ENCODE data around the gene LRRC59. TPM values are rescaled to one million over a fixed set of nuclear protein-coding genes. Genes with fewer than 3 reads are reported as not detected.
"Not testable (repeated sequence)": the region's sequence is repeated elsewhere in the genome, so short reads cannot be mapped to it uniquely, and the experiment has no call there.

The LRRC59 gene
- total RNA-seq, 1 experiment from 2014 or later: 306 TPM

DNA sequence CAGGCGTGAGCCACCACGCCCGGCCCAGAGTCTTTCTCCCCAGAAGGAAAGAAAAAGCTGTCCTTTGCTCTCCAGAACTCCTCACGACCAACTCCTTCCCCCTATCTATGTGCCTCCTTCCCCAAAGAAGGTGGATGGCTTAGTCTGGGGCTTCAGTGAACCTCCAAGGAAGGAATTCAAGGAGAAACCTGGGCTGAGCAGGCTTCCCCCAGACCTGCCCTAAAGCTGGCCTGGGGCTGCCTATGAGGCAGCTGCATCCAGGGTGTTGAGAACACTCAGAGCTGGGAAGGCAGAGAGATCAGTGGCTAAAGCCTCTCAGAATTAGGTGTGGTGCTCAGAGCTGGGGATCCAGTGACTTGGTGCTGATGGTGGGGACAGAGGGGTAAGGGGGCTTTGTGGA is 32.5 kb upstream of the LRRC59 start:
- H3K27ac Mint-ChIP-seq (ENCODE audit: low read depth, unreplicated experiment): peak overlapping the region; percentile 93
- peak overlapping the region; percentile 50 for H3K4me3 Mint-ChIP-seq (ENCODE audit: unreplicated experiment)
- no TSS peak for BruUV-seq (replicated peaks)
- TF ChIP-seq, protein P1, sequence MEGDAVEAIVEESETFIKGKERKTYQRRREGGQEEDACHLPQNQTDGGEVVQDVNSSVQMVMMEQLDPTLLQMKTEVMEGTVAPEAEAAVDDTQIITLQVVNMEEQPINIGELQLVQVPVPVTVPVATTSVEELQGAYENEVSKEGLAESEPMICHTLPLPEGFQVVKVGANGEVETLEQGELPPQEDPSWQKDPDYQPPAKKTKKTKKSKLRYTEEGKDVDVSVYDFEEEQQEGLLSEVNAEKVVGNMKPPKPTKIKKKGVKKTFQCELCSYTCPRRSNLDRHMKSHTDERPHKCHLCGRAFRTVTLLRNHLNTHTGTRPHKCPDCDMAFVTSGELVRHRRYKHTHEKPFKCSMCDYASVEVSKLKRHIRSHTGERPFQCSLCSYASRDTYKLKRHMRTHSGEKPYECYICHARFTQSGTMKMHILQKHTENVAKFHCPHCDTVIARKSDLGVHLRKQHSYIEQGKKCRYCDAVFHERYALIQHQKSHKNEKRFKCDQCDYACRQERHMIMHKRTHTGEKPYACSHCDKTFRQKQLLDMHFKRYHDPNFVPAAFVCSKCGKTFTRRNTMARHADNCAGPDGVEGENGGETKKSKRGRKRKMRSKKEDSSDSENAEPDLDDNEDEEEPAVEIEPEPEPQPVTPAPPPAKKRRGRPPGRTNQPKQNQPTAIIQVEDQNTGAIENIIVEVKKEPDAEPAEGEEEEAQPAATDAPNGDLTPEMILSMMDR (IDR thresholded peaks at IDR 0.05; ENCODE audit: unreplicated experiment): no peak
- H3K27me3 Mint-ChIP-seq (ENCODE audit: insufficient read depth, unreplicated experiment): no peaks in the 10 kb centered on the region
- H3K4me1 Mint-ChIP-seq (ENCODE audit: insufficient read depth, unreplicated experiment): peaks cover 15% of the 10 kb centered on the region
- peaks cover 19% of the 10 kb centered on the region for H3K36me3 Mint-ChIP-seq (ENCODE audit: insufficient read depth, unreplicated experiment)
- ChIA-PET POLR2A (interaction anchor here (0.6 to 6.5 kb wide), 11 partner anchors 12 to 279 kb away, joined by 3 to 76 read pairs (median 5); partner anchors contain the start of genes EME1, LRRC59, MRPL27 and PPP1R9B), CTCF (interaction anchor here (0.6 to 1.6 kb wide), 5 partner anchors 13 to 108 kb away, joined by 3 to 5 read pairs (median 4); no protein-coding TSS in a partner anchor)
- DNase-seq (ENCODE audit: unreplicated experiment): no peak
- intact Hi-C loops (cut with micrococcal nuclease): no loop called here
- no peaks in the 10 kb centered on the region for H3K9me3 Mint-ChIP-seq (ENCODE audit: unreplicated experiment)

DNA sequence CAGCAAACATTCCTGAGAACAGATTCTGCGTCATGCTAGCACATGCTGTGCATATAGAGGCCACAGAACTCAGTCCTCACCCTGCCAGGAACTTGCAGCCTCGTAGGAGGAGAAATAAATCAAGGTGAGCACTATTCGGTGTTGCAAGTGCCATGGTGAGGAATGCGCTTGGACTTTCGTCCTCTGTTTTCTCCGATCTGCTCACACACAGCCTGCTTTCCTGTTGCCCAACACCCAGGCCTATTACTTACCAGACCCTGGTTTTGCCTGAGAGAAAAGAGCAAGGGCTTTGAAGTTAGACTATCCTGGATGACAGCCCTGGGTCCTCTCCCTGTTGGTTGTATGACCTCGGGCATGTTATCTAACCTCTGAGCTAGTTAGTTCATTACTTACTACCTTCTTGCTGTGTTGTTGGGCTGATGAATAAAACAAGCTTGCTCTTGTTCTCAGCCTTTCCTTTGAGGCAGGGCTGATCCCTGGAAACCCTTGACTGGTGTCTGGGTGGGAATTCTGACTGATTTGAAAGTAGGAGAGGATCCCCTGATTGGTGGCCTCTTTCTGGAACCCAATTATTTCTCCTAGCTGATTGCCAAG is 31.6 kb upstream of the LRRC59 start:
- POLR2A ChIA-PET: interaction anchor here (0.6 to 6.5 kb wide), 20 partner anchors 9 to 373 kb away, joined by 3 to 76 read pairs (median 4); partner anchors contain the start of genes LRRC59, PPP1R9B and RSAD1
- Mint-ChIP-seq H3K27ac (ENCODE audit: low read depth, unreplicated experiment) (peak overlapping the region; percentile 93), H3K4me3 (ENCODE audit: unreplicated experiment) (peak overlapping the region; percentile 50), H3K36me3 (ENCODE audit: insufficient read depth, unreplicated experiment) (peaks cover 19% of the 10 kb centered on the region), H3K4me1 (ENCODE audit: insufficient read depth, unreplicated experiment) (peaks cover 15% of the 10 kb centered on the region), H3K27me3 (ENCODE audit: insufficient read depth, unreplicated experiment) (no peaks in the 10 kb centered on the region), H3K9me3 (ENCODE audit: unreplicated experiment) (no peaks in the 10 kb centered on the region)
- TF ChIP-seq, protein P1 (IDR thresholded peaks at IDR 0.05; ENCODE audit: unreplicated experiment): no peak
- DNase-seq (ENCODE audit: unreplicated experiment): peak; percentile 95
- no TSS peak for BruUV-seq (replicated peaks)
- CTCF ChIA-PET: interaction anchor here (0.6 to 1.6 kb wide), 7 partner anchors 10 to 84 kb away, joined by 3 to 5 read pairs (median 3); partner anchors contain the start of gene LRRC59
- intact Hi-C loops (cut with micrococcal nuclease): no loop called here

DNA sequence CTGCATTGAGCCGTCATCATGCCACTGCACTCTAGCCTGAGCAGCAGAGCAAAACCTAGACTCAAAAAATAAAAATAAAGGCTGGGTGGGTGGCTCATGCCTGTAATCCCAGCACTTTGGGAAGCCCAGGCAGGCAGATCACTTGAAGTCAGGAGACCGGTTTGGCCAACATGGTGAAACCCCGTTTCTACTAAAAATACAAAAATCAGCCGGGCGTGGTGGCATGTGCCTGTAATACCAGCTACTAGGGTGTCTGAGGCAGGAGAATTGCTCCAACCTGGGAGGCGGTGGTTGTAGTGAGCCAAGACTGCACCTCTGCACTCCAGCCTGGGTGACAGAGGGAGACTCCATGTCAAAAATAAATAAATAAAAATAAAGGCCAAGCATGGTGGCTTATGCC is 30.8 kb upstream of the LRRC59 start:
- H3K27me3 Mint-ChIP-seq (ENCODE audit: insufficient read depth, unreplicated experiment); H3K9me3 Mint-ChIP-seq (ENCODE audit: unreplicated experiment); BruUV-seq (replicated peaks); intact Hi-C loops (cut with micrococcal nuclease): not testable (repeated sequence)
- H3K27ac Mint-ChIP-seq (ENCODE audit: low read depth, unreplicated experiment): peak overlapping the region; percentile 93
- peak; percentile 2 for DNase-seq (ENCODE audit: unreplicated experiment)
- CTCF ChIA-PET: interaction anchor here (0.6 to 4.0 kb wide), 5 partner anchors 10 to 84 kb away, joined by 3 to 37 read pairs (median 4); partner anchors contain the start of gene LRRC59
- POLR2A ChIA-PET: interaction anchor here (1.0 to 6.5 kb wide), 14 partner anchors 13 to 81 kb away, joined by 3 to 76 read pairs (median 7); partner anchors contain the start of genes LRRC59 and RSAD1
- H3K36me3 Mint-ChIP-seq (ENCODE audit: insufficient read depth, unreplicated experiment): peaks cover 19% of the 10 kb centered on the region
- H3K4me3 Mint-ChIP-seq (ENCODE audit: unreplicated experiment): peak overlapping the region; percentile 71
- peaks cover 15% of the 10 kb centered on the region for H3K4me1 Mint-ChIP-seq (ENCODE audit: insufficient read depth, unreplicated experiment)

DNA sequence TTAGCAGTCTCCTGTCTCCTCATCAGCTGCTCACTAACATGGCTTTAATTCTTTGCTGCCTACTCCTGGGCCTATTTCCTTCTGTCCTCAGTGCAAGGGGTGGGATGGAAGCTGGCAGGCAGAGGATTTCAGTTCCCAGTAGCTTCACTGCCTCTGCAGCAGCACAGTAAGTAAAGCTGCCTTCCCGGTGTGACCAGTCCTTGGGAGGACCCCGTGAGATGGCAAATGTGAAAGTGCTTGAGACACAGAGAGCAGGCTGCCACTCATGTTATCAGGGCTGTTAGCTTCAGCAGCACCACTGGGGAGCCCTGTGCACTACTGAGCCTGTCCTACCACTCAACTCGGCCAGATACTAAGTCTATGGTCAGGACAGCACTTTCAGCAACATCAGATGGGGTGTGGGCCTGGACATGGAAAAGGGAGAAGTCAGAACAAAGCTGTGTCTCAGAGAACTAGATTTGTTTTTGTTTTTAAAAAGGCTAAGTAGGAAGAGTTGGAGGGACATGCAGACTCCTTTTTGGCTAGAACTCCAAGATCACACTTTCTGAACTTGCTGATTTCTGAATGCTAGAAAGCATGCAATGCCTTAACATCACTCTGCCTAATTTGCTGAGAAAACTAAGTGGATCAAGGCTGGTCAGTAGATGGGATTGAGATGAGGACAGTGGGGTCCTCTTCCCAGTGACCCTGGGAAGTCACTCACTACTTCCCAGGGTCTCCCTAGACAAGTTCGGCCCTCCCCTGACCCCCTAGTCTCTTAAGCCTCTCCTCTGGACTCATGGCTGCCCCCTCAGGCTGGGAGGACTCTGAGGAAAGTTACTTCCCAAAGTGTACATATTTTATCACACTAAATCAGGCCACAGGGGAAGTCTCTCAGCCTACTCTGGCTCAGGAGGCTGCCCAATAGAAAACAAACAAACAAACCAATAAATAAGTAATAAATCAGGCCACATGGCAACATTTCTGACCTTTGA is 29.8 kb upstream of the LRRC59 start:
- Mint-ChIP-seq H3K9me3 (ENCODE audit: unreplicated experiment) (no peaks in the 10 kb centered on the region), H3K36me3 (ENCODE audit: insufficient read depth, unreplicated experiment) (peaks cover 18% of the 10 kb centered on the region), H3K4me1 (ENCODE audit: insufficient read depth, unreplicated experiment) (peaks cover 15% of the 10 kb centered on the region), H3K4me3 (ENCODE audit: unreplicated experiment) (peak overlapping the region; percentile 71), H3K27me3 (ENCODE audit: insufficient read depth, unreplicated experiment) (no peaks in the 10 kb centered on the region), H3K27ac (ENCODE audit: low read depth, unreplicated experiment) (peak overlapping the region; percentile 93)
- TF ChIP-seq, protein P1 (IDR thresholded peaks at IDR 0.05; ENCODE audit: unreplicated experiment): no peak
- BruUV-seq (replicated peaks): TSS peak; percentile 35
- ChIA-PET CTCF (interaction anchor here (0.5 to 4.0 kb wide), 9 partner anchors 10 to 399 kb away, joined by 3 to 37 read pairs (median 3); partner anchors contain the start of gene LRRC59), POLR2A (interaction anchor here (0.5 to 6.5 kb wide), 18 partner anchors 9 to 446 kb away, joined by 3 to 76 read pairs (median 4); partner anchors contain the start of genes EME1, LRRC59, MRPL27 and RSAD1)
- intact Hi-C loops (cut with micrococcal nuclease): no loop called here
- DNase-seq (ENCODE audit: unreplicated experiment): peak; percentile 29
